ENCODE measurements around the gene RCN2.

The RCN2 gene

DNA sequence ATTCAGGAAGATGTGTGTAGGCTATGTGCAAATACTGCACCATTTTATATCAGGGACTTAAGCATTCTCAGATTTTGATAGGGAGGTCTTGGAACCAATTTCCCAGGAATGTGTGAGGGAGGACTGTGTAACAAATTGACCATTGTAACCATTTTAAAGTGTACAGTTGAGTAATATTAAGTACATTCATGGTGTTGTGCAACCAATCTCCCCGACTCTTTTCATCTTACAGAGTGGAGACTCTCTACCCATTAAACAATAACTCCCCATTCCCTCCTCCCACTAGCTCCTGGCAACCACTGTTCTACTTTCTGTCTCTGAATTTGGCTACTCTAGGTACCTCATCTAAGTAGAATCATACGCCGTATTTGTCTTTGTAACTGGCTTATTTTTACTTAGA, 5.1 kb downstream of the RCN2 start:
- TF ChIP-seq, protein P1, sequence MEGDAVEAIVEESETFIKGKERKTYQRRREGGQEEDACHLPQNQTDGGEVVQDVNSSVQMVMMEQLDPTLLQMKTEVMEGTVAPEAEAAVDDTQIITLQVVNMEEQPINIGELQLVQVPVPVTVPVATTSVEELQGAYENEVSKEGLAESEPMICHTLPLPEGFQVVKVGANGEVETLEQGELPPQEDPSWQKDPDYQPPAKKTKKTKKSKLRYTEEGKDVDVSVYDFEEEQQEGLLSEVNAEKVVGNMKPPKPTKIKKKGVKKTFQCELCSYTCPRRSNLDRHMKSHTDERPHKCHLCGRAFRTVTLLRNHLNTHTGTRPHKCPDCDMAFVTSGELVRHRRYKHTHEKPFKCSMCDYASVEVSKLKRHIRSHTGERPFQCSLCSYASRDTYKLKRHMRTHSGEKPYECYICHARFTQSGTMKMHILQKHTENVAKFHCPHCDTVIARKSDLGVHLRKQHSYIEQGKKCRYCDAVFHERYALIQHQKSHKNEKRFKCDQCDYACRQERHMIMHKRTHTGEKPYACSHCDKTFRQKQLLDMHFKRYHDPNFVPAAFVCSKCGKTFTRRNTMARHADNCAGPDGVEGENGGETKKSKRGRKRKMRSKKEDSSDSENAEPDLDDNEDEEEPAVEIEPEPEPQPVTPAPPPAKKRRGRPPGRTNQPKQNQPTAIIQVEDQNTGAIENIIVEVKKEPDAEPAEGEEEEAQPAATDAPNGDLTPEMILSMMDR (conservative IDR thresholded peaks at IDR 0.05; ENCODE audit: low read length) = no peak
- DNase-seq (ENCODE audit: low read depth) = no peak
- H3K4me3 ChIP-seq (ENCODE audit: low read length) = no peak overlapping the region

DNA sequence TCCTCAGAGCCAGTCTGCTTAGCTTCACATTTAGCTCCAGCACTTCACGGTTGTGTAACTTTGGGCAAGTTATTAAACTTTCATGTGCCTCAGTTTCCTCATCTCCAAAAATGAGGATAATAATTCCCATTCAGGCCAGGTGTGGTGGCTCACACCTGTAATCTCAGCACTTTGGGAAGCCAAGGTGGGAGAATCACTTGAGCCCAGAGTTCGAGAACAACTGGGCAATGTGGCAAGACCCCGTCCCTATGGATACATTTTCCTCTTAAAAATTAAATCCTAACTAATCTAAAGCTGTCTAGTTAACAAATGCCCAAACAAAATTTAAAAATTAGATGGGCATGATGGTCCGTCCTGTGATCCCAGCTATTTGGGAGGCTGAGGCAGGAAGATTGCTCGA, 7.2 kb downstream of the RCN2 start:
- no peak for DNase-seq (ENCODE audit: low read depth)
- TF ChIP-seq, protein P1 (conservative IDR thresholded peaks at IDR 0.05; ENCODE audit: low read length) = no peak
- no peak overlapping the region for H3K4me3 ChIP-seq (ENCODE audit: low read length)

GRCh38 chr15:76939715-76940114, 8.2 kb downstream of the RCN2 start:
- TF ChIP-seq, protein P1 (conservative IDR thresholded peaks at IDR 0.05; ENCODE audit: low read length) = no peak
- DNase-seq (ENCODE audit: low read depth) = peak; percentile 50
- H3K4me3 ChIP-seq (ENCODE audit: low read length) = no peak overlapping the region

- TF ChIP-seq, protein P1 (conservative IDR thresholded peaks at IDR 0.05; ENCODE audit: low read length) = no peak
- DNase-seq (ENCODE audit: low read depth) = no peak
These were observed 10.1 kb downstream of the RCN2 start for GRCh38 chr15:76941636-76942035.

DNA sequence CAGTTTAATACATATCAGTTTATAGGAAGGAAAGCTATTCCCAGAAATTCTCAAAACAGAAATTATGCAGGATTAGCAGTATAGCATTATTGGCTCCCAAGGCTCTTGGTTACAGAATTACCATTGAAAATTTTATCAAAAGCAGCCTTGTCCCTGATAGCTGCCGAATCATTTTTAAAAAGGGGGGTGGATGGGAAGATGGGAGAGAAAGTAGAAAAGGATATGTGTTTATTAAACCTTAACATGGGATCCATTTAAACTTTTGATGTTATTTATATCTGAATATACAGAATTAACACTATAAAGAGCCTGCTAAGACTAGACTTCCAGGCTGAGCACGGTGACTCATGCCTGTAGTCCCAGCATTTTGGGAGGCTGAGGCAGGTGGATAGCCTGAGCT, 10.8 kb downstream of the RCN2 start:
- no peak overlapping the region for H3K4me3 ChIP-seq (ENCODE audit: low read length)
- DNase-seq (ENCODE audit: low read depth) = no peak
- TF ChIP-seq, protein P1 (conservative IDR thresholded peaks at IDR 0.05; ENCODE audit: low read length) = no peak

More at GRCh38 chr15:76941636-76942035, 10.1 kb downstream of the RCN2 start:
- no peak overlapping the region for H3K4me3 ChIP-seq (ENCODE audit: low read length)

DNA sequence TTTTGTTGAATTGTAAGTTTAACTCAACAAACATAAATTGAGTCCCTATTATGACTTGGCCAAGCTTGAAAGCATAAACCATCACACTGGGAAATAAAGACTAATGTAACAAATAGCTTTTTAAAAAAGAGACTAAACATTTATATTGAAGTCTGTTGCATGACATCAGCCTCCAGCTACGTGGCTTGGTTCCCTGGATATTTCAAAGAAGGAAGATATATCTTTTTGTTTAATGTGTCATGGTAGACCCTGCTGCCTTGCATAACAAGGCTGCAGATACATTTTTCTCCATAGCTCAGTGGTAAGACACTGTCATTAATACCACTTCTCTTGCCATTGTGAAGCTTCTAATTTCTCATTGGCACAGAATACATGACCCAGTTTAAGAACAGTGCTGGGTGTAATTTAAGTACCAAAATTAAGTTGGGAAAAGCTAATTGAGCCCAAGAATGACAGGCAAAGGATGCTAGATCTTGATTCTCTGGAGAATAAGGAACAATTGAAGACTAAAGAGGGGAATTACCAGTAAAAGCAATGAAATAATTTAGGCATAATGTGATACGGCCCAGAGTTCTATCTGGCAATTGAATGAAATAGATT, 14.0 kb downstream of the RCN2 start:
- no peak overlapping the region for H3K4me3 ChIP-seq (ENCODE audit: low read length)
- TF ChIP-seq, protein P1 (conservative IDR thresholded peaks at IDR 0.05; ENCODE audit: low read length) = no peak
- DNase-seq (ENCODE audit: low read depth) = no peak

DNA sequence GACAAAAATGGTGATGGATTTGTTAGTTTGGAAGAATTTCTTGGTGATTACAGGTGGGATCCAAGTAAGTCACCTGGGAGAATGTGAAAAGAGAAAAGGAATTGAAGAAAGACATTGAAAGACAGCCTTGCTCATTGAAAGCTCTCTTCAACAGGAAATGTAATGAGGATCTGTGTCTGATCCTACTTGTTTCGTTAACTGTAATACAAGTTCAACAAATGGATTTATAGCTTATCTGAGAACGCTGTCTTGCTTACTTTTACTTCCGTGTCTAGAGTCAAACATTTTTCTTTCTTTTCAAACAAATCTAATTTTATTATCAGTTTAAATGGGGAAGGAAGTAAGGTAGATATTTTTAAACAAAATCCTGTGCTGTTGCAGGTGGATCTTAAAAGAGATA, 15.9 kb downstream of the RCN2 start:
- no peak for DNase-seq (ENCODE audit: low read depth)
- TF ChIP-seq, protein P1 (conservative IDR thresholded peaks at IDR 0.05; ENCODE audit: low read length) = no peak
- no peak overlapping the region for H3K4me3 ChIP-seq (ENCODE audit: low read length)

Measured in AG10803 (cell line).